HG02884 (cell line): ENCODE data around the gene HEYL.

Source experiments
- ATAC-seq: cut with Tn5 transposase; IDR thresholded peaks from one replicate; pipeline ENCODE4 v1.9.1; 2021; ENCODE audit warnings: mild to moderate bottlenecking, moderate library complexity; ENCODE audit not compliant: unreplicated experiment

HEYL gene

DNA sequence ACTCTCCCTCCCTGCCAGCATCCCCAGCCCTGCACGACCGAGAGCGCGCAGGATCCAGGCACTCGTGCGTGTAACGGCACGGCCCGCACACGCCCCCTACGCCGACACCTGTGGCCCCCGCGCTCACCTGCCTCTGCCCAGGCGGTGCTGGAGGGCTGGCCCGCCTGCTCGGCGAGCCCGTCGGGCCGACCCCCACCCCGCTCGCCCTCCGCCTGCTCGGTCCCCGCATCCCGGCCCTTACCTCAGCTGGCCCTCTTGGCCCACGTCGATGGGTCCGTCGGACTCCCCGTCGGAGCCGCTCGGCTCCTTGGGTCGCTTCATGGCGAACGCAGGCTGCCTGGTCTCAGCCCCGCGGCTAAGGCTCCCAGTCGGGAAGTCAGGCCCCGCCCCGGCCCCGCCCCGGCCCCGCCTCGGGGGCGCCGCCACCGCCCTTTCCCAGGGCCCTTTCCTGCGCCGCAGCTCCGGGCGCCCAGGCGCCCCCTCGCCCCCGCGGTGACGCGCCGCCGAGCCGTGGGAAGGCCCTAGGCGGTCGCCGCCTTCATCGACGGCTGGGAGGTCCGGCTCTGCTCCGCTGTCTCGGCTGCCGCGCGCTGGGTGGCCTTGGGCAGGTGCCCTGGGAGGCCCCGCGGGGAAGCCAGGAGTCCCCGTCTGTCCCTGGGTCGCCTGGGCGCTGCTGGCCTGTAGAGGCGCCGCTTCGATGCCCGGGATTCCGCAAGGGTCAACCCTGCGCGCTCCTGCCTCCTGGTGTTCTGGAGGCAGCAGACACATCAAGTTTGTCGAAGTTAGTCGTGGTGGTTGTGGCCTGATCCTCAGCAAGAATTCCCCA lies at the start of gene HEYL:
Gene HEYL (minus strand): TSS at position 339 of the 826 bp plus-strand sequence. CDS start 18 bp downstream, at position 321.
- ATAC-seq: no peak

DNA sequence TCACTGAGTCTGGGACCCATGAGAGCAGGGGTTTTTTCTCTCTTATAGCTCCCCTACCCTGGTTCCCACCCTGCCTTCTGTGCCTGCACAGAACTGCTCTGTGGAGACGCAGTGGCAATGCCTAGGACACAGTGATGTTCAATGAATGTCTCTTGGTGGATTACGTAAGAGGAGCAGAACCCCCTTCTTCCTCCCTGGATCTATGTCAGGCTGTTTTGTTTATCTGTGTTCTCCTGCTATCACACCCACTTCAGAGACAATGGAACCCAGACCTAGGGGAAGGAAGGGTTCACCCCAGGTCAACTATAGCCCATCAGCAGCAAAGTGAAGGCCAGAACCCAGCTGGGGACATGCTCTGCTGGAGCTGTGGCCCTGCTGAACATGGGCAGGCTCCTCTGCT lies 49.8 kb upstream of the HEYL start:
- ATAC-seq: no peak

DNA sequence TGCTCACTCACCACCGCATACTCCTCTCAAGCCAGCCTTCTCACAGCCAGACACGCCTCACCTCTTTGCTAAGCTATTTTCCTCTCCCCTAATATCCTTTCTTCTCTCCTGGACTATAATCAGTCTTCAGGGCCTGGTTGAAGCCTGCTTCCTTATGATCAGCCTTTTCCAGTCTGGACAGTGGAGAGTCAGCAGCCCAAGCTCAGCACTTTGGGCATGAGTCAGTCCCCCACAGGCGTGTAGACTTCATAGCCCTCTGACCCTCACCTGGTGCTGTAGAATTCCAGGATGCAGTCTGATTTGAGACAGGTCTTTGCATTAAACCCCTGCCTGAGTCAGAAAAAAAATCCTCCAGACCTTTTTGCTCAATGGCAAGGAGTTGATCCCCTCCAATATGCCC lies 49.3 kb upstream of the HEYL start:
- no peak for ATAC-seq

DNA sequence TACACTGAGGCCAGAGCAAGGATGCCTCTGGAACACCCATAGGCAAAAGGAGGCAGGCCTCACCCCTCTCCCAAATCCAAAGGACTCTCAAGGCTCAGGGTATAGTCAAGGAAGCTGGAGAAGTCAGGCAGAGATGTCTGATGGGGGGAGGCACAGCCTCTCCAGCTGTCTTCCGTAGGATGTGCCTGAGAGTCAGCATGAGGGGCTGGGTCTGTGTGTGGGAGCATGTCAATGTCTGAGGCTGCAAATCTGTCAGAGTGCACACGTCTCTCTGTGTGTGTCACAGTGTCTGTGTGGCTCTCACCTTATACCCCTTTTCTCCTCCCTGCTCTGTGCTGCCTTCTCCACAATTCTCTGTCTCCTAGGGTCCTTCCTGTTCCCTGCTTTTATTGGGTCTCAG lies 47.8 kb upstream of the HEYL start:
- no peak for ATAC-seq

DNA sequence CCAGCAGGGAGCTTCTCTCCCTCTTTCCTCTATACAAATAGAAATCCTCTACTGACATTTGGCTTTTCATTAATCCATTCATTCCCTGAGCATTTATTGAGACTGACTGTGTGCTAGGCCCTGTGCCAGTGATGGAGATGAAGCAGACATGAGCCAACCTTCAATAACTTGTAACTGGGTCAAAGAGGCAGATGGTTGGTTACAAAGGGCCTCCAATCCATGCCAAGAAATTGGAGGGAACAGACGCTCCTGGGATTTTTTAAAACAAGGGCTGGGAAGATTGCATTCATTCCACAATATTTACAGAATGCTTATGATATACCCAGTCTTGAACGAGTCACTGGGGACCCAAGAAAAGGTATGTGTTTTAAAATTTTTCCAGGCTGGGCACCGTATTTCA lies 45.6 kb upstream of the HEYL start:
- ATAC-seq: no peak

- ATAC-seq: no peak
Observed at GRCh38 chr1:39684313-39684664, 44.8 kb upstream of the HEYL start.

- ATAC-seq: no peak
Observed at GRCh38 chr1:39683591-39684312, 44.3 kb upstream of the HEYL start.

DNA sequence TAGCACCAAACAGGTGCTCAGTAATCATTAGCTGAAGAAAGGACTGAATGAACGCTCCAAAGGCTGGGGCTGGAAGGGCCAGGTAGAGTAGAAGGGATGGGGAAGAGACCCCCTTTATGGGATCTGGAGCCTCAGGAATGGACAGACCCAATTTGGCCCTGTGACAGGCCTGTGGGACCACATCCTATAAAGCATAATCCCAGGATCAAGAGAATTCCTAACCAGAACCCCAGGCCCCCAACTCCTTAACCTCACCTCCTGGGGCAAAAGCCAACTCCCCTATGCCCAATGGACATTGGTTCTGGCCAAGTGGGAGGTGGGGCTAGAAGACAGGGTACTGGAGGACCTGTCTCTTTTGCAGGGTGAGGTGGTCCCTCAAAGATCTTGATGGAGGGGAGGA lies 42.6 kb upstream of the HEYL start:
- no peak for ATAC-seq

- no peak for ATAC-seq
Observed at GRCh38 chr1:39681294-39681693, 41.9 kb upstream of the HEYL start.

DNA sequence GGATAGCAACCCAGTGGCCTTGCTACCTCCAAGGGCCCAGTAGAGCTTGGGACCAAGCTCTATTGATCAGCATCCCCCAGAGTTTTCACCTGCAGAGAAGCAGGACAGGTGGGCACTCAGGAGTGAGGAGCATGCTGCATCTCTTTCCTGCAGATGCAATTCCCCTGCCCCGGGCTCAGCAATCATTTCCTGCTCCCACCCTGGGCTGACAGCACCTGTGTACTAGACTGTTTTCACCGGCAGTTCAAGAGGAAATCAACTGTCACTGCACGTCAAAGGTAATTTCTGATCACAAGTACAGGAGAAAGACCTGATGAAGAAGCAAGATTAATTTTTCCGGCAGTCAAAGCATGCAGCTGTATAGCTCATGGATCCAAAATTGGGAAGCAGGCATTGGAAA lies 41.3 kb upstream of the HEYL start:
- ATAC-seq: no peak

GRCh38 chr1:39679821-39680220 lies 40.4 kb upstream of the HEYL start:
- ATAC-seq: no peak

DNA sequence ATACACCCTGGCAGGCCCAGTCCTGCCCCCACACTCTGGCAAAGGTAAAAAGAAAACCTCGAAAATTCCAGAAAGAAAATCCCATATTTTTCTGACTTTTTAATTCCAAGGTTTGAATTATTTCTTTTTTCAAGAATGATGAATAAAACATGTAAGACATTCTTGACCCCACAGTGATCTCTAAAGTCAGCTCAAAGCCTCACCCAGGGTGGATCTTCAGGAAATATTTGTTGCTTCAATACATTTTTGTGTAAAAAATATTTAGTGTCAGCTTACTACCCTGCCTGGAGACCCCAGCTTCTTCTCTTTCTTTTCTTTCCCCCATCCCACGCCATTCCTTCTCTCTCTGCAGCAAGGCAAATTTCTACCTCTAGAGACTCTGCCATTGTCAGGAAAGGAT lies 39.4 kb upstream of the HEYL start:
- no peak for ATAC-seq

GRCh38 chr1:39677645-39678044 lies 38.2 kb upstream of the HEYL start:
- no peak for ATAC-seq

DNA sequence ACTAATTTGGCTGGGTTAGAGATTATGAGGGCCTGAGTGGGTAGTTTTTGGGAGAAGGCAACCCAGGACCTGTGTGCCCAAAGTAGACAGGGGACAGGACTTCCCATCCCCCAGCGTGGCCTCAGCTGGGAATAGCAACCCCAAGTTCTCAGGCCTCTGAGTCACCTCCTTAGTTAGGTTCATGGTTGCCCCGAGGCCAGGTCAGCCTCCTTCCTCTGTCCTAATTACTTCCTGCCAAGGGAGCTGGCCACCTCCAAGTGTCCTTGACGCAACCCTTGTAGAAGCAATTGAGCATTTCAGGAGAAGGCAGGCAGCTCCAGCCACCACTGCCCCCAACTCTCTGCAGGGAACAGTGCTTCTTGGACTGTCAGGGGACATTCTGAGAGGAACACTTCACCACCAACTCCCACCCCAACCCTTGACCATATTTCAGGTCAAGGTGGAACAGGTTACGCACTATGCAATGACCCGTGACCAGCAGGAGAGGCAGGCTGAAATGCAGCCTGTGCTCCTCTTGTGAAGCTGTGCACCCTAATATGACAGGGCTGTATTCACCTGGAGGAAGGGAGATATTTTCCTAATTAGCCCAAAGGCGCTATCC lies 37.6 kb upstream of the HEYL start:
- no peak for ATAC-seq

GRCh38 chr1:39675220-39675619 lies 35.8 kb upstream of the HEYL start:
- ATAC-seq: no peak

DNA sequence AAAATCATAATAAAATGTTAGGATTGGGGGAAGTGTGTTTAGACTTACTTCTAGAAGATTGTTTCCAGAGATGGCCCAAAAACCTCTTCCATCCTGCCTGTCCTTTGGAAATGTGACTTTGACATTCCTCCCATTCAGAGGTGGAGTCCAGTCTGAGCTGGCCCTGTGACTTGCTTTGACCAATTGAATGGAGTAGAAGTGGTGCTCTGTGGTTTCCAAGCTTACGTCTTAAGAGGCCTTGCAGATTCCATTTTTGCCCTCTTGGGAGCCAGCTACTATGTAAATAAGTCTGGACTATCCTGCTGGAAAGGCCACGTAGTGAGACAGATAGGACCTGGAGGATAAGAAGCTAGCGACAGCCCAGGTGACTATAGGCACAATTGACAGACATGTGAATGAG lies 33.8 kb upstream of the HEYL start:
- no peak for ATAC-seq

DNA sequence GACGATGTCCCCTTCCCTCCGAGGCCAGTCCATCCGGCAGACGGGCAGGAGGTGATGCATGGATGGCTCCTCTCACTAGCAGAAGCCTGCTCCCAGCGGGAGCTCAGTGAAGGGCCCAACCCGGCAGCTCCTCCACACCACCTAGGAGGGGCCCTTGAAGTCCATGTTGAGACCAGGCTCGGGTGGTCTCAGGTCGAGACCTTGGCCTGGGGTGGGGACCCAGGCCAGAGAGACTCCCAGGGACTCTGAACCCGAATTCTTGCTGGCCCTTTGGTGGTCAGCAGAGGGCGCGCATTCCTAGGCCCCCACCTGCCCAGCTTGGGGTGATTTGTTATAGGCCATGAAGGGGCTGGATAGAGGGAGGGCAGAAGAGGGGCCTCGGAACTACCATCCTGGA lies 33.1 kb upstream of the HEYL start:
- ATAC-seq: no peak

- ATAC-seq: no peak
Observed at GRCh38 chr1:39671793-39672550, 32.5 kb upstream of the HEYL start, which contains the start of gene NT5C1A. Gene NT5C1A, minus strand, starts transcription at chr1:39672107. Its CDS starts 69 bp downstream, at chr1:39672038.

- no peak for ATAC-seq
Observed at GRCh38 chr1:39671433-39671792, 32.0 kb upstream of the HEYL start.

DNA sequence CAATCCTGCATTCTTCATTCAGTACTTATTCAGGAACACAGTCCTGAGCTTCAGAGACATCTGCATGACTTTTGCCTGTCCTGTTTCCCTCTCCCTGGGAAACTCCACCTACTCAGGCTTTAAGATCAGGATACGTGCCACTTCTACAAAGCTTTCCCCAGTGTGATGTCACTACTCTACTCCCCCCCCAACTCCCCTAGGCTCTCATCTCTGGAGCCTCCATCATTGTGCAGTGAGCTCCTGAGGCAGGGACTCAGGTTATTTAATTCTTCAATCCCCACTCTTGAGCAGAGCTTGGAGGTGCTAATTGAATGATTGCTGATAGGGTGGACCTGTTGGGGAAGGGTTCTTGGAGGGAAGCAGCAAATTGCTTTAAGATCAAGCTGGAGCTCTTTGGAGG lies 31.2 kb upstream of the HEYL start:
- no peak for ATAC-seq

- ATAC-seq: no peak
Observed at GRCh38 chr1:39668894-39669293, 29.5 kb upstream of the HEYL start.
